ENCODE measurements around the gene PTPN4. TPM values are rescaled to one million over a fixed set of nuclear protein-coding genes. Genes with fewer than 3 reads are reported as not detected.

Gene PTPN4
- total and polyA plus RNA-seq, 2 donors (not counting 3 experiments of a cell fraction or from before 2014, with no cell fraction given), result 6.8 to 29.6 TPM

GRCh38 chr2:119723784-119724467 is 35.8 kb upstream of the PTPN4 start:
- intact Hi-C loops (cut with micrococcal nuclease), result no loop called here
- no peak overlapping the region for H3K27ac ChIP-seq (ENCODE audit: insufficient read depth, low read depth, low read length)
- no peak overlapping the region for H3K9ac ChIP-seq (replicated peaks; ENCODE audit: extremely low read depth, insufficient read depth, low read length)
- DNase-seq (ENCODE audit: low read depth, low spot score) (no peak), FAIRE-seq (no peak)
- ChIA-PET CTCF (interaction anchor here (0.9 kb wide), 1 partner anchor 29 kb away, joined by 3 read pairs; no protein-coding TSS in a partner anchor), POLR2A (no interaction called here)
- no peaks in the 10 kb centered on the region for H3K9me3 ChIP-seq (replicated peaks; ENCODE audit: control insufficient read depth, insufficient read depth, low read length)
- dilution Hi-C loops (cut with MboI; ENCODE audit: extremely low pct_ligation_motif_present, low sequenced_read_pairs), result no loop called here
- H3K9me1 ChIP-seq (replicated peaks; ENCODE audit: control insufficient read depth, extremely low read depth, insufficient read depth, low read length), result no peaks in the 10 kb centered on the region
- no peak overlapping the region for H2AFZ ChIP-seq (ENCODE audit: low read depth, low read length)
- BruUV-seq (replicated peaks), result no TSS peak
- H3K4me3 ChIP-seq (replicated peaks in 1 of 3; ENCODE audit: insufficient read depth in 1 of 3, low read depth in 1 of 3, low read length in 3 of 3), result no peak overlapping the region
- TF ChIP-seq POLR2A (IDR thresholded peaks at IDR 0.05; ENCODE audit: low read depth, low read length) (no peak), CTCF (IDR thresholded peaks at IDR 0.05; ENCODE audit: extremely low read depth in 1 of 2, insufficient read depth in 1 of 2, low read depth in 1 of 2, low read length in 2 of 2) (no peak), FOS (IDR thresholded peaks at IDR 0.05; ENCODE audit: borderline replicate concordance, insufficient read depth, low read length) (no peak), POLR2AphosphoS5 (IDR thresholded peaks at IDR 0.05; ENCODE audit: insufficient read depth, low read depth, low read length) (no peak), GATA2 (IDR thresholded peaks at IDR 0.05; ENCODE audit: insufficient read depth, insufficient read length, low read depth, low read length) (no peak), MYC (IDR thresholded peaks at IDR 0.05; ENCODE audit: low read depth, low read length) (no peak), EZH2 (IDR thresholded peaks at IDR 0.05; ENCODE audit: borderline replicate concordance, low read depth, low read length, severe bottlenecking) (no peak), JUN (IDR thresholded peaks at IDR 0.05; ENCODE audit: borderline replicate concordance, insufficient read depth, insufficient read length, low read depth) (no peak), MAX (IDR thresholded peaks at IDR 0.05; ENCODE audit: insufficient read depth, insufficient read length) (no peak)
- H3K79me2 ChIP-seq (ENCODE audit: control insufficient read depth, insufficient read depth, low read length), result no peaks in the 10 kb centered on the region
- no peak overlapping the region for H3K4me2 ChIP-seq (ENCODE audit: insufficient read depth, low read length)
- no peaks in the 10 kb centered on the region for H3K4me1 ChIP-seq (ENCODE audit: control insufficient read depth, extremely low read depth, insufficient read depth, low read length)
- no peaks in the 10 kb centered on the region for H3K36me3 ChIP-seq (ENCODE audit: control insufficient read depth in 2 of 2, extremely low read depth in 1 of 2, insufficient read depth in 2 of 2, low read length in 2 of 2)
- no peaks in the 10 kb centered on the region for H4K20me1 ChIP-seq (replicated peaks; ENCODE audit: control insufficient read depth, extremely low read depth, insufficient read depth, low read length)
- H3K27me3 ChIP-seq (ENCODE audit: control insufficient read depth in 2 of 2, insufficient read depth in 2 of 2, low read length in 2 of 2), result peaks cover 9 to 14% of the 10 kb centered on the region in 2 experiments
